GM13977 (cell line): ENCODE data around the gene HPCAL1.

ENCODE experiments used
- DNase-seq: peaks from one replicate; pipeline ENCODE4 v3.0.0; 2012; ENCODE audit warnings: low spot score
- CTCF ChIP-seq: IDR thresholded peaks from 2 replicates; pipeline ENCODE4 v1.5.1; 2012; ENCODE audit warnings: mild to moderate bottlenecking, control low read depth; ENCODE audit not compliant: insufficient read depth; ENCODE audit errors: extremely low read depth, missing control alignments
- in situ Hi-C: fragments of 300-500 bp; cut with MboI; formaldehyde crosslinking; loops from one replicate; pipeline ENCODE4 v1.12.0; 2022; ENCODE audit warnings: low sequenced_read_pairs, low pct_unique_long_range_greater_than_20kb, mixed read lengths, inconsistent platforms; ENCODE audit not compliant: unreplicated experiment

The HPCAL1 gene

GRCh38 chr2:10414591-10414990 is 111.9 kb downstream of the HPCAL1 start:
- in situ Hi-C loops, result no loop called here
- DNase-seq, result no peak
- TF ChIP-seq CTCF, result no peak

- TF ChIP-seq CTCF, result no peak
- DNase-seq, result no peak
- in situ Hi-C loops, result loop anchor here (5.0 kb wide), 1 partner anchor 283 kb away; no protein-coding TSS in a partner anchor
Observed at GRCh38 chr2:10415048-10415447, 112.3 kb downstream of the HPCAL1 start.

- in situ Hi-C loops, result loop anchor here (5.0 kb wide), 1 partner anchor 283 kb away; no protein-coding TSS in a partner anchor
- DNase-seq, result no peak
- TF ChIP-seq CTCF, result no peak
Observed at GRCh38 chr2:10415640-10416039, 112.9 kb downstream of the HPCAL1 start.

- in situ Hi-C loops, result loop anchor here (5.0 kb wide), 1 partner anchor 285 kb away; no protein-coding TSS in a partner anchor
- no peak for TF ChIP-seq CTCF
- DNase-seq, result no peak
Observed at GRCh38 chr2:10417551-10418335, 115.0 kb downstream of the HPCAL1 start.

- in situ Hi-C loops, result loop anchor here (5.0 kb wide), 1 partner anchor 287 kb away; no protein-coding TSS in a partner anchor
- no peak for DNase-seq
Observed at GRCh38 chr2:10419553-10420257, 117.0 kb downstream of the HPCAL1 start.

More at GRCh38 chr2:10419553-10420257, 117.0 kb downstream of the HPCAL1 start:
- no peak for TF ChIP-seq CTCF
